ENCODE data around the gene SPNS2. TPM values are rescaled to one million over a fixed set of nuclear protein-coding genes. Genes with fewer than 3 reads are reported as not detected.

SPNS2 gene
- total RNA-seq, 1 donor: under 0.01 TPM

GRCh38 chr17:4551796-4552525 is 53.3 kb downstream of the SPNS2 start:
- H3K27me3 ChIP-seq (ENCODE audit: insufficient read depth, low read length): no peaks in the 10 kb centered on the region
- H3K36me3 ChIP-seq (ENCODE audit: insufficient read depth, low read length): peaks cover 54% of the 10 kb centered on the region
- no peak overlapping the region for H3K4me3 ChIP-seq (ENCODE audit: insufficient read depth, low read length)
- DNase-seq (ENCODE audit: insufficient read length, low spot score, missing footprints): no peak
- no peak overlapping the region for H3K27ac ChIP-seq (ENCODE audit: low read depth, low read length)
- peaks cover 19% of the 10 kb centered on the region for H3K4me1 ChIP-seq (ENCODE audit: insufficient read depth, low read length)
- H3K9me3 ChIP-seq (ENCODE audit: low read depth, low read length): no peaks in the 10 kb centered on the region
- no peak overlapping the region for H2AFZ ChIP-seq (ENCODE audit: low read length)
- H3K79me2 ChIP-seq (ENCODE audit: insufficient read depth, low read length): peaks cover 26% of the 10 kb centered on the region
- H3K4me2 ChIP-seq (ENCODE audit: insufficient read depth, low read length): no peak overlapping the region
- TF ChIP-seq CTCF (IDR thresholded peaks at IDR 0.05; ENCODE audit: extremely low read depth, low read depth, low read length): no peak
- H4K20me1 ChIP-seq (ENCODE audit: insufficient read depth, low read length): peaks cover 17% of the 10 kb centered on the region

GRCh38 chr17:4553669-4554068 is 55.0 kb downstream of the SPNS2 start:
- Histone ChIP-seq H2AFZ (ENCODE audit: low read length) (no peak overlapping the region), H3K27ac (ENCODE audit: low read depth, low read length) (no peak overlapping the region), H3K27me3 (ENCODE audit: insufficient read depth, low read length) (no peaks in the 10 kb centered on the region), H3K4me2 (ENCODE audit: insufficient read depth, low read length) (peak overlapping the region; percentile 98), H3K9me3 (ENCODE audit: low read depth, low read length) (no peaks in the 10 kb centered on the region), H3K36me3 (ENCODE audit: insufficient read depth, low read length) (peaks cover 37% of the 10 kb centered on the region), H3K4me1 (ENCODE audit: insufficient read depth, low read length) (peaks cover 19% of the 10 kb centered on the region), H3K4me3 (ENCODE audit: insufficient read depth, low read length) (peak overlapping the region; percentile 99), H4K20me1 (ENCODE audit: insufficient read depth, low read length) (peaks cover 16% of the 10 kb centered on the region), H3K79me2 (ENCODE audit: insufficient read depth, low read length) (peaks cover 26% of the 10 kb centered on the region)
- no peak for TF ChIP-seq CTCF (IDR thresholded peaks at IDR 0.05; ENCODE audit: extremely low read depth, low read depth, low read length)
- DNase-seq (ENCODE audit: insufficient read length, low spot score, missing footprints): no peak

GRCh38 chr17:4554441-4554996 is 55.8 kb downstream of the SPNS2 start:
- Histone ChIP-seq H2AFZ (ENCODE audit: low read length) (peak overlapping the region; percentile 99), H3K27ac (ENCODE audit: low read depth, low read length) (peak overlapping the region; percentile 77), H4K20me1 (ENCODE audit: insufficient read depth, low read length) (peaks cover 10% of the 10 kb centered on the region), H3K27me3 (ENCODE audit: insufficient read depth, low read length) (no peaks in the 10 kb centered on the region), H3K79me2 (ENCODE audit: insufficient read depth, low read length) (peaks cover 26% of the 10 kb centered on the region), H3K4me1 (ENCODE audit: insufficient read depth, low read length) (peaks cover 19% of the 10 kb centered on the region), H3K36me3 (ENCODE audit: insufficient read depth, low read length) (peaks cover 31% of the 10 kb centered on the region), H3K9me3 (ENCODE audit: low read depth, low read length) (no peaks in the 10 kb centered on the region), H3K4me3 (ENCODE audit: insufficient read depth, low read length) (peak overlapping the region; percentile 99), H3K4me2 (ENCODE audit: insufficient read depth, low read length) (peak overlapping the region; percentile 98)
- no peak for DNase-seq (ENCODE audit: insufficient read length, low spot score, missing footprints)
- TF ChIP-seq CTCF (IDR thresholded peaks at IDR 0.05; ENCODE audit: extremely low read depth, low read depth, low read length): no peak

- H2AFZ ChIP-seq (ENCODE audit: low read length): peak within 1 kb of the TSS; percentile 99
- peaks cover 26% of the 10 kb centered on the region for H3K79me2 ChIP-seq (ENCODE audit: insufficient read depth, low read length)
- peak; percentile 100 for DNase-seq (ENCODE audit: insufficient read length, low spot score, missing footprints)
- H3K4me2 ChIP-seq (ENCODE audit: insufficient read depth, low read length): peak within 1 kb of the TSS; percentile 98
- H3K9me3 ChIP-seq (ENCODE audit: low read depth, low read length): no peaks in the 10 kb centered on the region
- peak; percentile 24 for TF ChIP-seq CTCF (IDR thresholded peaks at IDR 0.05; ENCODE audit: extremely low read depth, low read depth, low read length)
- H3K4me1 ChIP-seq (ENCODE audit: insufficient read depth, low read length): peaks cover 19% of the 10 kb centered on the region
- H3K4me3 ChIP-seq (ENCODE audit: insufficient read depth, low read length): peak within 1 kb of the TSS; percentile 99
- peak within 1 kb of the TSS; percentile 77 for H3K27ac ChIP-seq (ENCODE audit: low read depth, low read length)
- no peaks in the 10 kb centered on the region for H3K27me3 ChIP-seq (ENCODE audit: insufficient read depth, low read length)
- H4K20me1 ChIP-seq (ENCODE audit: insufficient read depth, low read length): peaks cover 10% of the 10 kb centered on the region
- H3K36me3 ChIP-seq (ENCODE audit: insufficient read depth, low read length): peaks cover 31% of the 10 kb centered on the region
Observed at GRCh38 chr17:4554997-4555799, 56.5 kb downstream of the SPNS2 start, which contains the start of gene MYBBP1A. Gene MYBBP1A (minus strand): TSS chr17:4555384. CDS start chr17:4555324, 60 bp downstream.
